HG02970 (cell line): ENCODE data around the gene MYADML2.
"Not testable (repeated sequence)": the region's sequence is repeated elsewhere in the genome, so short reads cannot be mapped to it uniquely, and the experiment has no call there.

Experiments
- ATAC-seq: cut with Tn5 transposase; IDR thresholded peaks from one replicate; pipeline ENCODE4 v1.9.1; 2021; ENCODE audit warnings: mild to moderate bottlenecking, moderate library complexity, moderate number of reproducible peaks; ENCODE audit not compliant: unreplicated experiment, low FRiP score

Gene MYADML2, protein sequence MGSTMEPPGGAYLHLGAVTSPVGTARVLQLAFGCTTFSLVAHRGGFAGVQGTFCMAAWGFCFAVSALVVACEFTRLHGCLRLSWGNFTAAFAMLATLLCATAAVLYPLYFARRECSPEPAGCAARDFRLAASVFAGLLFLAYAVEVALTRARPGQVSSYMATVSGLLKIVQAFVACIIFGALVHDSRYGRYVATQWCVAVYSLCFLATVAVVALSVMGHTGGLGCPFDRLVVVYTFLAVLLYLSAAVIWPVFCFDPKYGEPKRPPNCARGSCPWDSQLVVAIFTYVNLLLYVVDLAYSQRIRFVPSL

DNA sequence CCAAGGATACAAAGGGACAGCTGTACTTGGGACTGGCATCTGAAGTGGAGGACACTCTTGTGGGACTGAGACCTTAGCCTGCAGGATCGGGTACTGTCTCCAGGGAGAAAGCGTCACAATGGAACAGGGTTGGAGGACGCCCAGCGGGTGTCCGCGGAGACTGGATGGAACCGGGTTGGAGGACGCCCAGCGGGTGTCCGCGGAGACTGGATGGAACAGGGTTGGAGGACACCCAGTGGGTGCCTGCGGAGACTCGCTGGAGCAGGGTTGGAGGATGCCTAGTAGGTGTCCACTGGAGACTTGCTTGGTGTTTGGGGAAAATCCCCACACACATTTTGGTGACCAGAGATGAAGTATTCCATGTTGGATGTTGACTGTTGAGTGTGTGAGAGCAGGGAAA lies at the start of gene MYADML2:
Gene MYADML2, minus strand, starts transcription at position 45 of the 400 bp plus-strand sequence. CDS start 5,492 bp downstream, outside the sequence.
- no peak for ATAC-seq

GRCh38 chr17:81996232-81996756 lies 49.3 kb upstream of the MYADML2 start:
- ATAC-seq = no peak

GRCh38 chr17:81995463-81996231 lies 48.6 kb upstream of the MYADML2 start:
- ATAC-seq = no peak

- no peak for ATAC-seq
Measured at GRCh38 chr17:81994593-81995462, 47.8 kb upstream of the MYADML2 start.

DNA sequence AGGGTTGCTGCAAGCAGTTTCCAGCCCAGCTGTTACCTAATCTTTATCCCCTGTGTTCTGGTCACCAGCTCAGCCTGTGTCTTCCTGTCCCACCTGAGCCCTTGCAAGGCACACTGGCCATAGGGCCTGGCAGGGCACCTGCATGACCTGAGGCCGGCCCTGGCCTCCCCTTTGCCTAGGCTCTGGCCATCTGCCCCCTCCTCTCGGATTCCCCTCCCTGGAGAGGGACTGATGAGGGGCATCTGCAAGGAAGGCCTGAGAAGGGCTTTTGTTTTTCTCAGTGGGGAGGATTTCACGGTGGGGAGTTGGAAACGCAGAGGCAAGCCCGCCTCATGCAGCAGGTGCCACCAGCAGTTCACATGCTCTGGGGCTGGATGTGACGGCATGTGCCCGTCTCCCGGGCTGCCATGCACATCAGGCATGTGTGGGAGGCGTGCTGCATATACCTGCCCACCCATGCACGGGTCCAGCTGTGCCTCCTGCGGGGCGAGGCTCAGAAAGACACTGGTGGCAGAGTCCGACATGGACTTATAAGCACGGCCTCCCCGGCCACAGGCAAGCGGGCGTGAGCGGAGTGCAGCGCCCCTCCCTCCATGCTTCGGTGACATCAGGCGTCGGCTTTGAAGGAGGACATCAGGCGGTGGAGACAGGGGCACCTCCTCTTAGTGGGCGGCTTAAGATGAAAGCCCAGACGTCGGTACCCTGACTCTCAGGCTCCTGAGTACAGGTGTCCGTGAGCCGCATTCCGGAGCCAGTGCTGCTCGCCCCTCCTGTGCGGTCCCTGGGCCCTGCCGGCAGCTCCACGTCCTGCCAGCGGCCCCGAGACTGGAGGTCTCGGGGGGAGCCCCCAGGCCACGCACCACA lies 46.9 kb upstream of the MYADML2 start:
- ATAC-seq = no peak

DNA sequence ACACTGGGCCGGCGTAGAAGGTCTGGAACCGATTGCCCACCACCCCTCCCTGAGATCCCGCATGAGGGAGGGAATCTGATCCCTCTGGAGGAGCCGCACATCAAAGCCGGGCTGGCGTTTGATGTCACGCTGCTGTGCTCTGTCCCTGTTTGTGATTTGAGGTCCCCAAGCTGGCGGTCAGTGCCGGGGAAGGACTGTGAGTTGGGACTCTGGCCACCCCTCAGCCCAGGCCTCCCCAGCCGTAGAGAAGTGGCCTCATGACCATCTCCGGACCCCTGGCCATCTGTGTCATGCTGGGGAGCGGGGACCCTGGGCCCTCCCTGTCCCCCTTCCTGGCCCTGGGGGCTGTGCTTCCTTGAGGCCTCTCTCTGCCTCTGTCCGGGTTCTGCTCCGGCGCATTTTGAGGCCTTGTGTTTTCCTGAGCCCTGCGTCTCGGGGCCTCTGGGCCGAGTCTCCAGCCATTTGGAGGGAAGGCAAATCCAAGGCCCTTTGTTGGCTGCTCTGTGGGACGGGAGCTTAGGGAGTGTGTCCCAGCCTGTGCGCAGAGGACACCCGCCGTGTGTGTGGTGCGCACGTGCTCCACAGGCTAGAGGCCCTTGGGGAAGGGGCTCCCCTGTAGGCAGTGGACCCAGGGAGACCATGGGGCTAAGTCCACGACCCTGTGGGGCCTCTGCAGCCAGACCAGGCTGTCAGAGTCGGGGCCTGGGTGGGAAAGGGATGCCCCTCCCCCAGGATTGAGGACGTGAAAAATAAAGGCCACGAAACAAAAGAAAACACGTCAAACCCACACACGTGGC lies 45.5 kb upstream of the MYADML2 start:
- no peak for ATAC-seq

DNA sequence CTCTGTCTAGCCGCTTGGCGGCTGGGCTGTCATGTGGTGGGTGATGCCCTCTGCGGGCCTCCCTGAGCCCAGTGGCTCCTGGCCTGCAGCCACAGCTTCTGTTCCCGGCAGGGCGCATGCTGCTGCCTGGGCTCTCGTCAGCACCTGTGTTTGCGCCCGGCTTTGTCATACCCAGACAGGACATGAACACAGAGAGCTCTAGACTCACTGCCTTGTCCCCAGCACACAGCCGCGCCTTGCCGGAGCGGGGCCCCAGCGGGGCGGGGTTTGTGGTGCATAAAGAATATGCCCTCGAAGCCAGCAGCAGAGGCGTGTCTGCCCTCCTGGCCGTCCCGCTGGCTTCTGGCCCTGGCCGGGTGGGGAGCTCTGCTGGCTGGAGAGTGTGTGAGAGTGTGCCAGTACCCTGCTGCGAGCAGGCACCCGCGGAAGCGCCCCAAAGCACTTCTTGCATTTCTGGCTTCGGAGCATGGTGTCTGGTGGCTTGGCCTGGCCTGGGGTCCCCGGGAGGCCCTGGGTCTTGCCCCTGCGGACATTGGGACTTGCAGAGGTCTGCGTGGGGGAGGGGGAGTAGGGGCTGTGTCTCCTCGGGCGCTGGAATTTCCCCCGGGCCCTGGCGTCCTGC lies 44.8 kb upstream of the MYADML2 start:
- ATAC-seq = no peak

DNA sequence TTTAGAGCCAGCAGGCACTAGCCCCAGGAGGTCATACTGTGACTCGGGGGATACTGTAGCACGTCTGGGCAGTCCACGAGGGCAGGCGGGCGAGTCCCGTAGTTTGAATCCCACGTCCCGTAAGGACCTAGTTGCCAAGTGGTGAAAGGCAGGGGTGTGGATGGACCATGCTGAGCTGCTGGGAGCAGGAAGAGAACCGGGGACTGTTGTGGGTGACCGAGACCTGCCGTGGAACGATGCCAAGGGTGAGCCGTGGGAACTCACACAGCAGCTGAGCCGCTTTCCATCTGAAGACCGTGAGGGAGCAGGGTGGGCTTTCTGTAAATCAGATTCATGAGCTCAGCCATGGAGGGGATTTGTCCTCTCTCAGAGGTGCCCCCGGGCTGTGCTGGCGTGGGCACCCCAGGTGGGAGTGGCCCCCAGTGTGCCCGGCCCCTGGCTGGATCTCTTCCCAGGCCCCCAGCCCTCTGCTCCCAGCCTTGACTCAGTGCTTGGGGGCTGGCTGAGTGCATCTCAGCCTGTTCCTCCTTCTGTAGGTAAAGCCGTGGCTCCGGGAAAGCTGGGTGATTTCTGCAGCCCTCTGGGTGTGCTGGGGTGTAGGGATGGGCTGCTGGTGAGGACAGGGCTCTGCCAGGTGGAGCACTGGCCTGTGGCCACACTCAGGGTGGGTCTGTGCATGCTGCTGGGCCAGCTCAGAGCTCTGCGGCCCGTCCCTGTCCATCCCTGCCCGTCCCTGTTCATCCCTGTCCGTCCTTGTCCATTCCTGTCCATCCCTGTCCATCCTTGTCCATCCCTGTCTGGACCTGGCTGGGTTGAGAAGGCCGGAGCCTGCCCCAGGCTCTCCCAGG lies 44.0 kb upstream of the MYADML2 start:
- ATAC-seq = no peak

DNA sequence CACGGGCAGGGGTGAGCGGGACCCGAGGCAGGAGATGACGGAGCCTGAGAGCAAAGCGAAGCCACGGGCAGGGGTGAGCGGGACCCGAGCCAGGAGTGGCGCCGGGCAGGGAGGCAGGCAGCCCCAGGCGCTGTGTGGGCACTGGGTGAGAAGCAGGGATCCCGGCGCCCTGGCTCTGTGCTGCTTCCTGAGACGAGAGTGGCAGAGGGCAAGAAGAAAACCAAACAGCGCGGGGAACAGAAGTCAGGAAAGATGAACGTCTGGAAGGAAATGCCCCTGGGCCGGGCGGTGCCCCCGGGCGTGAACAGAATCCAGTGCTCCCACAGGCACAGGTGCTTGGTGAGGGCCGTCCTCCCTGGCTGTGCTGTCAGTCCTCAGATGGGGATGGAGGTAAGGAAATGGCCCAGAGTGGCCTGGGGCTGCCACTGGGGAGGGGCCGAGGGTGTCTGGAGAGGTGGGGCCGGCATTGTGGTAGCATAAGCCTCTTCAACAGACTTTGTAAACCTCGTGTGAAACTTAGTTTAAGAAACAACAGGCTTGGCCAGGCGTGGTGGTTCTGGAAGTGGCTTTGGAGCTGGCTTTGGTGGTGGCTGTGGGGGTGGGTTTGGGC lies 40.2 kb upstream of the MYADML2 start:
- no peak for ATAC-seq

GRCh38 chr17:81986606-81987005 lies 39.6 kb upstream of the MYADML2 start:
- no peak for ATAC-seq

GRCh38 chr17:81984773-81985410 lies 37.9 kb upstream of the MYADML2 start:
- no peak for ATAC-seq

- ATAC-seq = no peak
Measured at GRCh38 chr17:81983639-81984373, 36.8 kb upstream of the MYADML2 start.

DNA sequence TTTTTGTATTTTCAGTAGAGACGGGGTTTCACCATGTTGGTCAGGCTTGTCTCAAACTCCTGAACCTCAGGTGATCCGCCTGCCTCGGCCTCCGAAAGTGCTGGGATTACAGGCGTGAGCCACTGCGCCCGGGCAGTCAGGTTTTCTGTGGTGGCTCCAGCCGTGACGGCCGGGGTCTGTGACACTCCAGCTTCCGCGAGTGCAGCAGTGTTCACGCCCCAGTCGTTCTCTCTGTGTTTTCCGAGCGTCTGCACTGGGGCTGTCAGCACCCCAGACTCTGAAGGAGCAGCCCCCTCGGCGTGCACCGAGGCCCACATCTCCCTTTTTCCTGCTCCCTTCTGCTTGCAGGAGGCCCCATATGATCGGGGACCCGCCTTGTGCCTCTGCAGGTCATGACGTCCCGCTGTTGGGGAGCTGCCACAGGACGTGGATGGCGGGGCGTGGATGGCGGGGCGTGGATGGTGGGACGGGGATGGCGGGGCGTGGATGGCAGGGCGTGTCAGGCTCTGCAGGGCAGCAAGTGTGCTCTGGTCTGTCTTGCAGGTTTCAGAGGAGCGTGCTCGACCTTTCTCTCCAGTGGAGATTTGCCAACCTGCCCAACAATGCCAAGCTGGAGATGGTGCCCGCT lies 36.1 kb upstream of the MYADML2 start:
- ATAC-seq = no peak

DNA sequence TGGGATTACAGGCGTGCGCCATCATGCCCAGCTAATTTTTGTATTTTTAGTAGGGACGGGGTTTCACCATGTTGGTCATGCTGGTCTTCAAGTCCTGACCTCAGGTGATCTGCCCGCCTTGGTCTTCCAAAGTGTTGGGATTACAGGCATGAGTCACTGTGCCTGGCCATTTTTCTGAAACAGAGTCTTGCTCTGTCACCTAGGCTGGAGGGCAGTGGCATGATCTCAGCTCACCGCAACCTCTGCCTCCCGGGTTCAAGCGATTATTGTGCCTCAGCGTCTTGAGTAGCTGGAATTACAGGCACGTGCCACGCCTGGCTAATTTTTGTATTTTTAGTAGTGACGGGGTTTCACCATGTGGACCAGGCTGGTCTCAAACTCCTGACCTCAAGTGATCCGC lies 34.5 kb upstream of the MYADML2 start:
- ATAC-seq = not testable (repeated sequence)

- no peak for ATAC-seq
Measured at GRCh38 chr17:81980707-81981343, 33.8 kb upstream of the MYADML2 start.
